Myocyte (in vitro differentiated cells): ENCODE data around the gene C11orf71. TPM values are rescaled to one million over a fixed set of nuclear protein-coding genes. Genes with fewer than 3 reads are reported as not detected.
A peak's percentile ranks its signal among the peaks of the same experiment; 100 is the strongest.

Experiments
- DNase-seq: peaks from one replicate; pipeline ENCODE4 v3.0.0-alpha.2; 2012; ENCODE audit warnings: low read depth
- total RNA-seq: library from RNA; depleted of rRNA; stranded (reverse); fragments of >200 nt; gene quantifications from 2 replicates; pipeline ENCODE4 v1.2.3, GENCODE V29; 2014

The C11orf71 gene
- total RNA-seq, 1 donor from 2014 or later = 3.4 TPM

- no peak for DNase-seq
Measured at GRCh38 chr11:114399490-114400215, 658 bp downstream of the C11orf71 start.

GRCh38 chr11:114398303-114398920 lies 1.9 kb downstream of the C11orf71 start:
- DNase-seq = no peak

DNA sequence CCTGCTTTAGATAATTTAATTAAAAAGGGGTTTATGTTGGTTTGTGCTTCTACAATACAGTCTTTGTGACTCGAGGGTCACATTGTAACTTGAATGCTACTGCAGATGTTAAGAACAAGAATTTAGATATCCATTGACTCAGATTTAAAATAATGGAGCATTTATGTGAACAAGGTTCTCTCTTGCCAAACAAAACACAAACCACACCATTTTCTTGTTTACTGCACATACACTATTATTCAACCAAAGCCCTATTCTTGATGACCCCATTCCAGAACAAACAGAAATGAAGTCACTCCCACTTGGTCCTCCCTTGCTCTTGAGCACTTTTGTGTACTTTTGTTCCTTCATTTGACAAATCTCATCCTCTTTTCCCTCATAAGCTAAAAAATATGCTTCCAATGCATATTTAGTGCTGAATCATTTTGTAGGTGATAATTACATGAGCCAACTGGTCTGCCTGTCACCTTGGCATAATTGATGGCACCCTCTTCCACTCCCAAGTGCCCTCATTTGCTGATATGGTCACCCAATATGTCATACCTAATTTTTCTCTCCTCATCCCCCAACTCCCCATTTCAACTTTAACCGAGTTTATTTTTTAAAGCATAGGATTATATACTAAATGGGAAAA lies 2.8 kb downstream of the C11orf71 start:
- DNase-seq = no peak

DNA sequence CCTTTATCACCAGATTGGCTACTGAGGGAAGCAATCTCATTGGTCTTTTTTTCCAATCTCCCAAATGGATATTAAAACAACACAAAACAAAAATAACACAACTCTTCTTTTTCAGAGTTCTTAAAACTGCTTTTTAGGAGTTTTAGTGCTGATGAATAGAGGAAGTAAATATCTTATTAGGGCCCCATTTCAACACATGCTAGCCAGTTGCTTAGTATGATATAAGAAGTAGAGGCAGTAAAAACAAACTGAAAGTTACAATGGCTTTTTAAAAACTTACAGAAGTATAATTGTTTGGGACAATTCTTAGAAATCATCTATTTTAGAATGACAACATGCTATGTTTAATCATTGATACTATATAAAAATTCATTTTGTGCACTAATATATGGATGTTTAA lies 3.4 kb downstream of the C11orf71 start:
- DNase-seq = no peak

- no peak for DNase-seq
Measured at GRCh38 chr11:114395736-114396135, 4.6 kb downstream of the C11orf71 start.

DNA sequence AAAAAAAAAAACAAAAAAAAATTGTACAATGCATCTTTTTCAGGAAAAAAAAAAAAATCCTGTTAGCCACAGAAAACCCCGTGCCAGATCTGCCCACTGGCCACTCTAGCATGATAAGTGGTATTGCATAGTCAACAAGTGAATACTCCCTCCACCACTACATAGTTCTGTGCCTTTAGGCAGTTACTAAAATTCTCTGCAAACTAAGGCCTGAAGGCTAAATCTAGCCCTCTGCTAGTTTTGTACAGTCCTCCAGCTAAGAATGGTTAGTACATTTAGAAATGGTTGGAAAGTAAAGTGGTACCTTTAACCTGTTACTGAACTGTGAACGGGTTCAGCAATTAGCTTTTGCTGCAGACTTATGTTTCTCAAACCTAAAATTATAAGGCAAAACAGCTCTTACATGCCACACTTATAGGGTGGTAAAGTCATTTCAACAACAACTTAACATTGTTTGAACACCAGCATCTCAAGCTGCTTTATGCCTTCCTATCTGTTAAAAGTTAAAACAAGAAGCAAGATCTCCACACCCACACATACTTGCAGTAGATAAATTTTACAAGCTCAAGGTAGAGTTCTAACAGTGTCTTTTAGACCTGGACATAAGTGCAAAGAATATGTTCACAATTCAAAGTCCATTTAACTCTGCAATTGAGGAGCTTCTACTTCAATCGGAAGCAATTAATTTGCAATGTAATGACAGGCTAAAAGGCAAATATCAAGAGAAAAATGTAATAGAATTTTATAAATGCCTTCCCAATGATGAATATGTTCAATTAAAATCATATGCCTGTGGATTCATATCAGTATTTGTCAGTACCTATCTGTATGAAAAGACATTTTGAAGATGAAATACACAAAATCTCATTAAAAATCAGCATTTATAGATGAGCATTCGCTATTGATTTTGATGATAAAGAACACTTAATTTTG lies 7.3 kb downstream of the C11orf71 start:
- DNase-seq = no peak

DNA sequence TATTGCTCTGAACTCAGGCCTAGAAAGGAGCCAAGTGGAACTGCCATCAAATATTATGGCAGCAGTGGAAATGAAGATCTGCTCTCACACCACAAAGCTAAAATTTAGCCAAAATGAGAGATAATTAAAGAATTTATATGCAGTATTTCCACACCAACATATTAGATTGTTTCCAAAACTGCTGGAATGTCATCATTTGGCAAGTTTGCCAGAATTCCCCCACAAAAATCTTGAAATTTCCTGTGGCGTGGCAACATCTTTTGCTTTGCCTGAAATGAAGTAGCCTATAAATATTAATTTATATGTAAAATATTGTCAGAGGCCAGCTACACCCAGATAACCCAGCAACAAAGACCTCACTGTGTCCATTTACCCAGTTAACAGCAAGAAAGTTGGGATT lies 13.8 kb downstream of the C11orf71 start:
- no peak for DNase-seq

GRCh38 chr11:114386131-114386530 lies 14.2 kb downstream of the C11orf71 start:
- no peak for DNase-seq

DNA sequence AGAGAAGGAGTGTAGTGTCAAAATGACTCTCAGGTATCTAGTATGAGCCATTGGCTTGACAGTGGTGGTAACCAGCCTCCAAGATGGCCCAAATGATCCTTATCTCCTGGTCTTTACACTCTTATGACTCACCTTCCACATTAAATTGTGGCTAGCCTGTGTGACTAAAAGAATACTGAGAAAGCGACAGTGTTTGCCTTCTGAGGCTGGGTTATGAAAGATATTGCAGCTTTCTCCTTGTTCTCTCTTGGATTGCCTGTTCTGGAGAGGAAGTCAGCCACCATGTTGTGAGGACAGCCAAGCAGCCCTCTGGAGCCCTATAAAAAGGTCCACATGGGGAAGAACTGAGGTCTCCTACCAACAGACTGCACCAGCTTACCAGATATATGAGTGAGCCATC lies 15.8 kb downstream of the C11orf71 start:
- no peak for DNase-seq

DNA sequence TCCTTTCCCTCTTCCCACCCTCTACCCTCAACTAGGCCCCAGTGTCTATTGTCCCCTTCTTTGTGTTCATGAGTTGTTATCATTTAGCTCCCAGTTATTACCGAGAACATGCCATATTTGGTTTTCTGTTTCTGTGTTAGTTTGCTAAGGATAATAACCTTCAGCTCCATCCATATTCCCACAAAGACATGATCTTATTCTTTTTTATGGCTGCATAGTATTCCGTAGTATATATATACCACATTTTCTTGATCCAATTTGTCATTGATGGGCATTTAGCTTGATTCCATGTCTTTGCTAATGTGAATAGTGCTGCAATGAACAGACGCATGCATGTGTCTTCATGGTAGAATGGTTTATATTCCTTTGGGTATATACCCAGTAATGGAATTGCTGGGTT lies 17.8 kb downstream of the C11orf71 start:
- DNase-seq = no peak

DNA sequence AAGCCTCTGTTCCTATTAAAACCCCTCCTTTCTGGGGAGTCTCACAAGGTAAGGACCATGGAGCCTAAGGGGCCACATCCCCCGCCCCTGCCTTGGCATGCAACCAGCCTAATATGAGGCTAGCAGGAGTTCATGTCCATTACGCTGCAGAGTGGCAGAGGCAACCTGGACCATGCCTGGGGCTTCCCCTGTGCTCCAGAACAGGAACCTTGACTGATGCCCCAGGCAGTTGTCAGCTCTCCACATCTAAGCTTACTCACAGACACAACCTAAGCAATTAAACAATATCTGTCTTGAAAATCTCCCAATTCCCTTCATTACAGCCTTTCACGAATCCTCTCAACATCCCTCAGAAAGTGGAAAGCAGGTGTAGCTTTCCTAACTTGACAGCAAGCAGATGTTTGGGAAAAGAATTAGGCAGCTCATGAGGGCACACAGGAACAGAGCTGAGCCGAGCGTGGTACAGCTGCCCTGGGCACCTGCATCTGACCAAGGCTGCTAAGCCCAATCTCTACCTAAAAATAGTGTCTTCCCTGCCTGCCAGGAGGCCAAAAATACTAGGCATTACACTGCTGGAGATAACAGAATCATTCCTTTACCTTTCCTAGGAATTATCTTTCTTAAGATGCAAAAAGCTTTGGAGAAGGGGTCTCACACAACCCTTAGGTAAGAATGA lies 20.8 kb downstream of the C11orf71 start:
- DNase-seq = peak; percentile 15

- no peak for DNase-seq
Measured at GRCh38 chr11:114377612-114378267, 22.6 kb downstream of the C11orf71 start.

DNA sequence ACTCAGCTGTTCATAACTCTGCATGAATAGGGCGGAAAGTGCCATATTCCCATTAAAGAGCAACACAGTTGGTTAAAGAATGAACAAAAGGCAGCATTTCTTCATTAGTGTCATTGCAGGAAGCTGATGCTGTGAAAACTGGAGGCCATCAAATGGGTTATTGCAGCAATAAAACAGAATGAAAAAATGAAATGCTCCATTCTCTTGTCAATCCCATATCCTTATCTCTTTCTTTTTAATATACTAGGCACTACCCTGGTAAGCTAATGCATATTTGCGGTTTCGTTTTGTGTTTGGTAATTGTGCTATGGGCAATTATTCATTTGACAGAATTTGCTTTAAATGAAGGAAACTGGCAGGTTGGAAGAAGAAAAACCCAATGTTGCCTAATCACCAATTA lies 25.3 kb downstream of the C11orf71 start:
- DNase-seq = no peak

DNA sequence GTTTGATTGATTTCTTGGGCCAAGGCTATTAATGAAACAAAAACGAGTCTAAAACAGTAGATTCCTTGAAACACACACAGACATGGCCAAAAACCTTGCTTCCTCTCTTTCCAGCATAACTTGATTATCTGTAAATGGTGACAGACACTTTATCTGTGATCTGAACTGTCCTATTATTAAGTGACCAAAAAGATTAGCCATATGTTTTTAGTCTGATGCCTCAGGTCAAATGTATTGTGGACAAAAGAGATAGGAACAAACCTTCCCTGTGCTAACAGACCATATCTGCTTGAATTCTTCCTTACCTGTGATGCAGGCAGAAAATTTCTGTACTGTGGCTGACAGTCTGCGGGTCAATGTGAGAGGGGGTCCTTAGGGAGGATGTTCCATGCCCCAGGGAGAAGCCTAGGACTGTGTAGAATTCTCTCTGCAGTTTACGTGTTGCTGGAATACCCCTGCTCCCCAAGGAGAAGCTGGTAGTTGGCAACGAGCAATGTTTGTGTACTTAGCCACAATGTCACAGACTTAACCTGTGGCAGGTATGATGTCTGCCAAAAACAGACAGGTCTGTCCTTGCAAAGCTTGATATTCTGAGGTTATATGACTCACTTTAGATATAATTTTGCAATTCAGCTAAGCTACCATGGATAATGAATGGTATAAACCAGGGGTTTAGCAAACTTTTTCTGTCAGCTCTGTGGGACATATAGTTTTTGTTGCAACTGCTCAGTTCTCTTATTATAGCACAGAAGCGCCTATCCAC lies 31.2 kb downstream of the C11orf71 start:
- no peak for DNase-seq

GRCh38 chr11:114367244-114367957 lies 32.9 kb downstream of the C11orf71 start:
- DNase-seq = peak; percentile 15

DNA sequence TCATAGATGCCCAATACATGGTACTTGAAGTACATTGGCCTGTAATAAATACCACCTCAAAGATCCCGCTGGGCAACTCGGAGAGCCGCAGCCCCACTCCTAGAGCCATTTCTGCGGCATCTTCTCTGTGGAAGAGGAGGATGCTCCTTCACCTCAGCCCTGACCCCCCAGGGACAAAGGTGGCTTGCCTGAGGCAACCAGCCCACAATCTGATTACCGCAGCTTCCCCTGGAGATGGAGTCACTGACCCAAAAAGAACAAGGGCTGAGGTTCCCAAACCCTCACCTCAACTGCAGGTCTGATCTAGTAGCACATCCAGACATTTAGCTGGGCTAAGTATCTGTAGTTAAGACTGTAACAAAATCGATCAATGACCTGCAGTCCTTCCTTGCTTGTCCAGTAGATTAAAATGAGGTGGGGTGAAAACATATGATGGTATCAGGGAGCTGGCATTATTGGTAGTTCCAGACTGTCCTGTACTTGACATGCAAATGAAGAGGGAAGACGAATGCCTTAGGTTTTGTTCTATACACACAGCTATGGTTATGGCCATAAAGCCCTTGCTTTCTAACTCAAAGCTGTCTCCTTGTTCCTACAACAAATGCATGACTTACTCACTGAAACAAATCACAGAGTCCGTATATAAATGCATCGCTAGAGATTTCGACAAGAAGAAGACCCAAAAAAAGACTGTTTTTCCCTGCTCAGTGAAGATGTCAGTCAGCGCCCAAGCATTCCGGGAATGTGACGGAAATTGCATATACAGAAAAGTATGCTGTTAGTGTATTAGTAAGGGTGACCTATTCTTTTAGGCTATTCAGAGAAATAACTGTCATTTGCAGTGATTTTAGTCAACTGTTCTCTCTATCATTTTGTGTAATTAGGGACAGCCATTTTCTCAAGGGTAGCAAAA lies 33.7 kb downstream of the C11orf71 start:
- peak; percentile 40 for DNase-seq

GRCh38 chr11:114362958-114363357 lies 37.4 kb downstream of the C11orf71 start:
- DNase-seq = no peak

DNA sequence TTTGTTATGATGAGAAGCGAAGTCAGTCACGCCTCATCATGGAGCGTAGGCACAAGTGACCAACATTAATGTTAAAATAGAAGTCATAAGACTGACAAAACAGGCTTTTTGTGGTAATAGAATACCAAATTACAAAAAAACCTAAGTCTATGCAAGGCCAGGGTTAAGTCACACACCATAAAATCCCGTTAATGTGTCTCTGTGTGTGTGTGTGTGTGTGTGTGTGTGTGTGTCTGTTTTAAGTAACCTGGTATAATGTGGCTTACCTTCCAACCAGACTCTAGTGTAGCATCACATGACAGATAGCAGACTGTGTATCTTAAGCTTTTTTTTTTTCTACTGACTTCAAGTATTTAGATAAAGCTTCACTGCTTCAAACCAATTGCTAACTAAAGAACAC lies 38.0 kb downstream of the C11orf71 start:
- DNase-seq = no peak
